Activated T-cell treated with anti-CD3 and anti-CD28 coated beads, Interleukin-2, amount 50 U/mL, for 24 hours (primary cell): Measurements from ENCODE around the gene TACSTD2.
A peak's percentile ranks its signal among the peaks of the same experiment; 100 is the strongest.
"Not testable (repeated sequence)": the region's sequence is repeated elsewhere in the genome, so short reads cannot be mapped to it uniquely, and the experiment has no call there.

Experiments
- DNase-seq: peaks from one replicate; pipeline ENCODE4 v3.0.0-alpha.2; 2020
- H3K27ac Mint-ChIP-seq: 2 replicates; pipeline ENCODE4 v1.8.0; 2020; ENCODE audit warnings: mild to moderate bottlenecking, mixed read lengths
- H3K27me3 Mint-ChIP-seq: 2 replicates; pipeline ENCODE4 v1.8.0; 2020; ENCODE audit warnings: mixed read lengths
- H3K36me3 Mint-ChIP-seq: 2 replicates; pipeline ENCODE4 v1.8.0; 2020; ENCODE audit warnings: low read depth, mixed read lengths
- H3K4me1 Mint-ChIP-seq: 2 replicates; pipeline ENCODE4 v1.8.0; 2020; ENCODE audit warnings: low read depth, mixed read lengths
- H3K4me3 Mint-ChIP-seq: 2 replicates; pipeline ENCODE4 v1.8.0; 2020; ENCODE audit warnings: mild to moderate bottlenecking, moderate library complexity, mixed read lengths
- H3K9me3 Mint-ChIP-seq: 2 replicates; pipeline ENCODE4 v1.8.0; 2020; ENCODE audit warnings: mixed read lengths

The TACSTD2 gene

GRCh38 chr1:58563715-58564114 is 13.3 kb downstream of the TACSTD2 start:
- not testable (repeated sequence) for H3K9me3 Mint-ChIP-seq, H3K4me3 Mint-ChIP-seq, H3K36me3 Mint-ChIP-seq, H3K4me1 Mint-ChIP-seq, H3K27ac Mint-ChIP-seq, DNase-seq
- H3K27me3 Mint-ChIP-seq: peaks cover 64% of the 10 kb centered on the region

- Mint-ChIP-seq H3K36me3 (no peaks in the 10 kb centered on the region), H3K27me3 (peaks cover 64% of the 10 kb centered on the region), H3K4me1 (no peaks in the 10 kb centered on the region), H3K4me3 (no peak overlapping the region), H3K27ac (no peak overlapping the region), H3K9me3 (peaks cover 2% of the 10 kb centered on the region)
- DNase-seq: no peak
These were observed 15.4 kb downstream of the TACSTD2 start for GRCh38 chr1:58561633-58562032.

GRCh38 chr1:58555393-58555792 is 21.7 kb downstream of the TACSTD2 start:
- Mint-ChIP-seq H3K36me3 (no peaks in the 10 kb centered on the region), H3K4me1 (no peaks in the 10 kb centered on the region), H3K27ac (no peak overlapping the region), H3K27me3 (peaks cover 42% of the 10 kb centered on the region), H3K4me3 (no peak overlapping the region), H3K9me3 (no peaks in the 10 kb centered on the region)
- DNase-seq: no peak

- Mint-ChIP-seq H3K4me1 (peaks cover 5% of the 10 kb centered on the region), H3K36me3 (no peaks in the 10 kb centered on the region), H3K4me3 (no peak overlapping the region), H3K27me3 (peaks cover 21% of the 10 kb centered on the region), H3K27ac (no peak overlapping the region), H3K9me3 (no peaks in the 10 kb centered on the region)
- no peak for DNase-seq
These were observed 25.6 kb downstream of the TACSTD2 start for GRCh38 chr1:58551186-58552140.

- not testable (repeated sequence) for H3K27me3 Mint-ChIP-seq, H3K4me3 Mint-ChIP-seq
These were observed 27.8 kb downstream of the TACSTD2 start for GRCh38 chr1:58549291-58549690.

GRCh38 chr1:58548371-58548770 is 28.7 kb downstream of the TACSTD2 start:
- H3K27ac Mint-ChIP-seq: no peak overlapping the region
- peaks cover 4% of the 10 kb centered on the region for H3K36me3 Mint-ChIP-seq
- H3K27me3 Mint-ChIP-seq: peaks cover 5% of the 10 kb centered on the region
- no peaks in the 10 kb centered on the region for H3K9me3 Mint-ChIP-seq
- peaks cover 22% of the 10 kb centered on the region for H3K4me1 Mint-ChIP-seq
- no peak for DNase-seq
- H3K4me3 Mint-ChIP-seq: no peak overlapping the region

More at GRCh38 chr1:58549291-58549690, 27.8 kb downstream of the TACSTD2 start:
- H3K4me1 Mint-ChIP-seq: peaks cover 19% of the 10 kb centered on the region
- DNase-seq, H3K36me3 Mint-ChIP-seq, H3K9me3 Mint-ChIP-seq, H3K27ac Mint-ChIP-seq: not testable (repeated sequence)

- Mint-ChIP-seq H3K27ac (peak within 1 kb of the TSS; percentile 96), H3K4me1 (peaks cover 27% of the 10 kb centered on the region), H3K9me3 (no peaks in the 10 kb centered on the region), H3K27me3 (no peaks in the 10 kb centered on the region), H3K36me3 (peaks cover 4% of the 10 kb centered on the region), H3K4me3 (peak within 1 kb of the TSS; percentile 87)
- peak; percentile 99 for DNase-seq
These were observed 30.3 kb downstream of the TACSTD2 start, which contains the start of gene OMA1 for GRCh38 chr1:58546520-58547308. Gene OMA1 (minus strand): TSS chr1:58546726. CDS start chr1:58539294, 7,432 bp downstream.

GRCh38 chr1:58545591-58546519 is 31.2 kb downstream of the TACSTD2 start:
- Mint-ChIP-seq H3K27me3 (no peaks in the 10 kb centered on the region), H3K27ac (peak overlapping the region; percentile 96), H3K4me3 (peak overlapping the region; percentile 87), H3K4me1 (peaks cover 27% of the 10 kb centered on the region), H3K36me3 (peaks cover 4% of the 10 kb centered on the region), H3K9me3 (no peaks in the 10 kb centered on the region)
- peak; percentile 85 for DNase-seq

GRCh38 chr1:58543260-58543659 is 33.8 kb downstream of the TACSTD2 start:
- Mint-ChIP-seq H3K27me3 (no peaks in the 10 kb centered on the region), H3K27ac (no peak overlapping the region), H3K9me3 (no peaks in the 10 kb centered on the region), H3K4me1 (peaks cover 29% of the 10 kb centered on the region), H3K4me3 (no peak overlapping the region), H3K36me3 (peaks cover 6% of the 10 kb centered on the region)
- DNase-seq: no peak

- Mint-ChIP-seq H3K4me1 (peaks cover 12% of the 10 kb centered on the region), H3K9me3 (no peaks in the 10 kb centered on the region), H3K27ac (no peak overlapping the region), H3K36me3 (peaks cover 2% of the 10 kb centered on the region), H3K27me3 (no peaks in the 10 kb centered on the region), H3K4me3 (no peak overlapping the region)
- no peak for DNase-seq
These were observed 37.5 kb downstream of the TACSTD2 start for GRCh38 chr1:58539553-58539952.

GRCh38 chr1:58538821-58539220 is 38.2 kb downstream of the TACSTD2 start:
- no peak for DNase-seq
- H3K27me3 Mint-ChIP-seq: no peaks in the 10 kb centered on the region
- H3K36me3 Mint-ChIP-seq: peaks cover 2% of the 10 kb centered on the region
- no peak overlapping the region for H3K27ac Mint-ChIP-seq
- H3K4me1 Mint-ChIP-seq: peaks cover 8% of the 10 kb centered on the region
- no peaks in the 10 kb centered on the region for H3K9me3 Mint-ChIP-seq
- H3K4me3 Mint-ChIP-seq: no peak overlapping the region

GRCh38 chr1:58531842-58532241 is 45.2 kb downstream of the TACSTD2 start:
- DNase-seq, H3K27me3 Mint-ChIP-seq, H3K9me3 Mint-ChIP-seq, H3K27ac Mint-ChIP-seq, H3K4me3 Mint-ChIP-seq: not testable (repeated sequence)
- Mint-ChIP-seq H3K36me3 (peaks cover 19% of the 10 kb centered on the region), H3K4me1 (peaks cover 14% of the 10 kb centered on the region)

- Mint-ChIP-seq H3K4me3 (no peak overlapping the region), H3K4me1 (peaks cover 22% of the 10 kb centered on the region)
- DNase-seq: no peak
These were observed 47.8 kb downstream of the TACSTD2 start for GRCh38 chr1:58529284-58529683.

GRCh38 chr1:58528518-58528917 is 48.5 kb downstream of the TACSTD2 start:
- peaks cover 26% of the 10 kb centered on the region for H3K4me1 Mint-ChIP-seq
- H3K27ac Mint-ChIP-seq: no peak overlapping the region
- no peak for DNase-seq
- peaks cover 25% of the 10 kb centered on the region for H3K36me3 Mint-ChIP-seq
- H3K27me3 Mint-ChIP-seq: no peaks in the 10 kb centered on the region
- no peaks in the 10 kb centered on the region for H3K9me3 Mint-ChIP-seq
- H3K4me3 Mint-ChIP-seq: no peak overlapping the region

More at GRCh38 chr1:58529284-58529683, 47.8 kb downstream of the TACSTD2 start:
- peaks cover 25% of the 10 kb centered on the region for H3K36me3 Mint-ChIP-seq
- no peak overlapping the region for H3K27ac Mint-ChIP-seq
- H3K27me3 Mint-ChIP-seq: no peaks in the 10 kb centered on the region
- H3K9me3 Mint-ChIP-seq: no peaks in the 10 kb centered on the region
